ENCODE data around the gene GALNT3.

GRCh38 chr2:165793779-165794535 lies at the start of gene GALNT3:
- TF ChIP-seq CTCF (conservative IDR thresholded peaks at IDR 0.05) (no peak), EZH2 (IDR thresholded peaks at IDR 0.05; ENCODE audit: low read depth) (no peak)
